AG09319 (cell line): Measurements from ENCODE around the gene CLTC.

Experiments used
- DNase-seq: peaks from one replicate; pipeline ENCODE4 v3.0.0-alpha.2; 2010; ENCODE audit warnings: low read depth; ENCODE audit errors: extremely low read depth
- TF ChIP-seq, protein P1 (sequence below): IDR thresholded peaks from 2 replicates; pipeline ENCODE4 v1.5.1; 2011; ENCODE audit warnings: low read depth, mild to moderate bottlenecking, inconsistent platforms, low read length, moderate library complexity

Gene CLTC

DNA sequence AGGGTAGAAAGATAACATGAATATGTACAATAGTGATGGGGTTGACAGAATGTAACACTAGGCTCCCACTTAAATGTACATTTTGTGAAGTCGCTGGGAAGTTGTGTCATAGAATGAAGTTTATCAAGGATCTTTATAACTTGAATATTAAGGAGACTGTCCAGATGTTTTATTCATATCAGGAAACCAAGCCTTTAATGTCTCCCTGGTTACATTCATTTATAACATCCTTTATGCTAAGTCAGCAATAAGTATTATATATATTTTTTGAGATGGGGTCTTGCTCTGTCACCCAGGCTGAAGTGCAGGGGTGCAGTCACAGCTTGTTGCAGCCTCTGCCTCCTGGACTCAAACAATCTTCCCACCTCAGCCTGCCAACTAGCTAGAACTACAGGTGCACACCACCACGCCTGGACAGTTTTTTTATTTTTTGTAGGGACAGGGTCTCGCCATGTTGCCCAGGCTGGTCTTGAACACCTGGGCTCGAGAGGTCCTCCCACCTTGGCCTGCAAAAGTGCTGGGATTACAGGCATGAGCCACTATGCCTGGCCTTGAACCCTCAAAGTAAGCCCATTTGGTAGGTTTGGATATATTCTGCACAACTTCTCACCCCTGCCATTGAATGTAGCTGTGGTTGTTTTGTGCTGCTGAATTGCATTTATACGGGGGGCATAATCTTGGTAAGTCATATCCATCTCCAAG, 14.1 kb downstream of the CLTC start:
- no peak for DNase-seq

DNA sequence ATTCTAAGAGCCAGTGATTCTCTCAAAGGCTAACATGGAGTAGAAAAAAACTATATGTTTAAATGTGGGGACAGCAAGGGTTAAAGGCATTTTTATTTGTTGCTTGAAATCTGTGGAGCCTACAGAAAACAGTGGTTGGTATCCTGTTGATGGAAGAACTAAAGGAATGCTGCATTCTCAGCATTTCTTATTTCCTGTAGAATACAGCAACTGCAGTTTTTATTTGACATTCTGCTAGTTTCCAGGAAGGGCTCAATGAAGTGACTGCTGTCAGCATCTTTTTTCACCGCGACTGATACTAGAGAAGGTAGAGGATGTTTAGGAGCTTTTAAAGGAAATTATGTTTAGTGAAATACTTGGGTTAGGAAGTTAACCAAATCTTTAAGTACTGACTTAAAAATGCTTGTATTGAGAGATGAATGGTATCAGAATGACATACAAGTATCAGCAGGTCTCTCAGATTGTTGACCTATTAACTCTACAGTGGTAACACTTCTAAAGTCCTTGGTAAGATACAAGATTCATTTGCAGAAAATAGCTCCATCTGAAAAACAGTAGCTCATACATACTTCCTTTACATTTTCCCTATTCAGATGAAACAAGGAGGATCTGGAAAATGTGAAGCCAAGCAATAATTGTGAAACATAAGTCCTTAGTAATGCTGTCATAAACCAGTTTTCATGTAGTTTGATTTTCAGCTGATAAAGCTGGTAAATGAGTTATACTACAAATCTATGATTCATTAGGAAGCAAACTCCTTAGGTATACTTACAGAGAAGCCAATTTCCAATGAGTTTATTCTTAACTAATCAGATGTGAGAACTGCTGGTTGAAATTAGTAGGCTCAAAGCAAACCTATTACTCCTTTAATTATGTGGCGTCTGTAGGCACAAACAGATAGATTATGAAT, 15.2 kb downstream of the CLTC start:
- no peak for DNase-seq
- TF ChIP-seq, protein P1, sequence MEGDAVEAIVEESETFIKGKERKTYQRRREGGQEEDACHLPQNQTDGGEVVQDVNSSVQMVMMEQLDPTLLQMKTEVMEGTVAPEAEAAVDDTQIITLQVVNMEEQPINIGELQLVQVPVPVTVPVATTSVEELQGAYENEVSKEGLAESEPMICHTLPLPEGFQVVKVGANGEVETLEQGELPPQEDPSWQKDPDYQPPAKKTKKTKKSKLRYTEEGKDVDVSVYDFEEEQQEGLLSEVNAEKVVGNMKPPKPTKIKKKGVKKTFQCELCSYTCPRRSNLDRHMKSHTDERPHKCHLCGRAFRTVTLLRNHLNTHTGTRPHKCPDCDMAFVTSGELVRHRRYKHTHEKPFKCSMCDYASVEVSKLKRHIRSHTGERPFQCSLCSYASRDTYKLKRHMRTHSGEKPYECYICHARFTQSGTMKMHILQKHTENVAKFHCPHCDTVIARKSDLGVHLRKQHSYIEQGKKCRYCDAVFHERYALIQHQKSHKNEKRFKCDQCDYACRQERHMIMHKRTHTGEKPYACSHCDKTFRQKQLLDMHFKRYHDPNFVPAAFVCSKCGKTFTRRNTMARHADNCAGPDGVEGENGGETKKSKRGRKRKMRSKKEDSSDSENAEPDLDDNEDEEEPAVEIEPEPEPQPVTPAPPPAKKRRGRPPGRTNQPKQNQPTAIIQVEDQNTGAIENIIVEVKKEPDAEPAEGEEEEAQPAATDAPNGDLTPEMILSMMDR, result no peak

More for the DNA sequence above, 14.1 kb downstream of the CLTC start:
- TF ChIP-seq, protein P1, result no peak

DNA sequence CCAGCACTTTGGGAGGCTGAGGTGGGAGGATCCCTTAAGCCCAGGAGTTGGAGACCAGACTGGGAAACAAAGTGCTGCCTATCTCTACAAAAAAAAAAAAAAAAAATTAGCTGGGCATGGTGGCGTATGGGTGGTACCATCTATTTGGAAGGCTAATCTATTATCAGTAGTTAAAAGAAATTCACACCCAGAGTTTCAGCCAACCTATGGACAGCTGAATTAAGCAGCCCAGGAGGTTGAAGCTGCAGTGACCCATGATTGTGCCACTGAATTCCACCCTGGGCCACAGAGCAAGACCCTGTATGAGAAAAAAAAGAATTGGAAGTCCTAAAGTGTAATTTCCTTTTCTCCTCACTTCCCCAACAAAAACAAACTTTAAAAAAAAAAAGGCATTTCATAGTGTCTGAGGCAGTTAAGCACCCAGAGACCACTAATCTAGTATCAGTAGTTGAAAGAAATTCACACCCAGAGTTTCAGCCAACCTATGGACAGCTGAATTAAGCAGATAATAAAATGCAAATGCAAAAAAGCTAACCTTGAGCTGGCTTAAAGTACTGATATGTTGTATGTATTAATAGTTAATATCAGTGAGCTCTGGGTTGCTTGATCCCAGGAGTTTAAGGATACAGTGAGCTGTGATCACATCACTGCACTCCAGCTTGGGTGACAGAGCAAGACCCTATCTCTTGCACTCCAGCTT, 18.1 kb downstream of the CLTC start:
- TF ChIP-seq, protein P1, result no peak
- no peak for DNase-seq

DNA sequence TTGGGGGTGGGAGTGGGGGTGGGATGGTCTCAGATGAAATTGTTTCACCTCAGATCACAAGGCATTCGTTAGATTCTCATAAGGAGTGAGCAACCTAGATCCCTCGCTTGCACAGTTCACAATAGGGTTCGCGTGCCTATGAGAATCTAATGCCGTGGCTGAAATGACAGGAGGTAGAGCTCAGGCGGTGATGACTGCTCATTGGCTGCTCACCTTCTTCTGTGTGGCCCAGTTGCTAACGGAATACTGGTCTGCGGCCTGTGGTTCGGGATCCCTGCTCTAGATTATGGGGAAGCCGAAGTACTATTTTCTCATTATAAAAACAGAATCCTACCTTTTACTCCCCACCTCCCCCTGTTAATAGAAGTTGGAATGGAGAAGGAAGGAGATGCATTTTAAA, 18.9 kb downstream of the CLTC start:
- TF ChIP-seq, protein P1, result no peak
- no peak for DNase-seq

DNA sequence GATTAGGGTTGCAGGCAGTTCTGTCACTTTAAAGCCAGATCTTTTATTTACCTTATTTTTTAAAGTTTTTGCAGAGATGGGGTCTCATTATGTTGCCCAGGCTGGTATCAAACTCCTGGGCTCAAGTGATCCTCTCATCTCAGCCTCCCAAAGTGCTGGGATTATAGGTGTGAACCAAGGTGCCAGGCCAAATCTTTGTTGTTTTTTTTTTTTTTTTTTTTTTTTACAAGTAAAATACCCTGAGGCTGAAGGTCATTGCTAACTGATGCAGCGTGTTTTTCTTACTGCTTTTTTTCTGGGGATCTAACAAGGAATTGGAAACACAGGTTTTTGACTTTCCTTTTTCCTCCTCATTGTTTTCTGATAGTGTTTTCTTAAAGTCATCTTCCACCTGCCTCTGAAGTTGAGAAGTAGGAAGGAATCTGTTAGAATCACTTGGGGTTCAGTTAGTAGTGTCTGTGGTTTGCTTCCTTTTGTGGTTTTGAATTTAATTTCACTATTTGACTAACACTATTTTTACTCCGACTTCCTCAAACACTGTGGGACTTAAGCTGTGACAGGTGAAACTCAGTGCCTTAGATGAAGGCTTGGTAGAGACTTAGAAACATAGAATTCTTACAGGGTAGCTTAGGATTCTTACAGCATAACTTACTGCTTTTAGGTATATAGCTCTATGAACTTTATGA, 22.2 kb downstream of the CLTC start:
- TF ChIP-seq, protein P1, result no peak
- DNase-seq, result no peak

DNA sequence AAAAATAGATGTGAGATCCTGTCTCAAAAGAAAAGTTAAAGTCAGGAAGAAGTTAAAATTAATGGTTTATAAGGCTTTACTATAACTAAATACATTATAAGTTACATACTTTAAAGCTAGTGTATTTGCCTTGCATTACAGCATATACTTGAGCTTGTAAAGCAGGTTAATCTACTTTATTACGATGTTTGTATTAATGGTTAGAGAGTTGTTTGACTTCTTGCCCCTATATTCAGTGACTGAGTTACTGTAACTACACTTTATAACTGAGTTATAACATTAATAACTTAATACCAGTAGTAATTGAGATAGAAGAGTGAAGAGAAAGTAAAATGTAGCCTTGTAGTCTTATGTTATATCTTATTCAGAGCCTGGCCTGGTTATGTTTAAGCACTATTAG, 22.9 kb downstream of the CLTC start:
- DNase-seq, result no peak
- TF ChIP-seq, protein P1, result no peak
